Activated naive CD4-positive, alpha-beta T cell treated with anti-CD3 and anti-CD28 coated beads, Interleukin-2, amount 50 U/mL, for 24 hours (primary cell): ENCODE results near the gene TMED7.

ENCODE experiments used
- H3K27ac Mint-ChIP-seq: one replicate; pipeline ENCODE4 v1.8.0; 2021; ENCODE audit warnings: mild to moderate bottlenecking, mixed read lengths
- H3K27me3 Mint-ChIP-seq: one replicate; pipeline ENCODE4 v1.8.0; 2021; ENCODE audit warnings: mixed read lengths
- H3K36me3 Mint-ChIP-seq: one replicate; pipeline ENCODE4 v1.8.0; 2021; ENCODE audit warnings: mixed read lengths
- H3K4me1 Mint-ChIP-seq: one replicate; pipeline ENCODE4 v1.8.0; 2021; ENCODE audit warnings: mixed read lengths
- H3K4me3 Mint-ChIP-seq: one replicate; pipeline ENCODE4 v1.8.0; 2021; ENCODE audit warnings: mild to moderate bottlenecking, mixed read lengths
- H3K9me3 Mint-ChIP-seq: one replicate; pipeline ENCODE4 v1.8.0; 2021; ENCODE audit warnings: mixed read lengths

The TMED7 gene

GRCh38 chr5:115578657-115579056 is 47.2 kb downstream of the TMED7 start:
- Mint-ChIP-seq H3K9me3 (no peaks in the 10 kb centered on the region), H3K36me3 (peaks cover 4% of the 10 kb centered on the region), H3K27ac (no peak overlapping the region), H3K27me3 (peaks cover 2% of the 10 kb centered on the region), H3K4me1 (peaks cover 4% of the 10 kb centered on the region), H3K4me3 (no peak overlapping the region)

DNA sequence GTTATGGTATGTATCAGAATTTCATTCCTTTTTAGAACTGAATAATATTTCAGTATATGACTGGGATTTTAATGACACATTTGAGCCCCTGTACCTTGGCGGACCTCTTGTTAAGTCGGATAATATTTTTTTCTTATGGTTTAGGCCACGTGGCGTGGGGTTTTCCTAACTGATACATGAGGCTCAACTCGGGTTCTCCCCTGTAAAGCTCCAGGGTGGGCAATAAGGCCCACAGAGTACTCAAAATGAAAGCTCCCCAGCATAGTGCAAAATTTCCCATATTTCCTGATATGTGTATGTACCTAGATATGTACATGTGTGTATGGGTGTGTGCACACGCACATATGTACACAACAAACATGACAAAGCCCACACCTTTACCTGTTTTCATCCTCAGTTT is 48.1 kb downstream of the TMED7 start:
- Mint-ChIP-seq H3K9me3 (no peaks in the 10 kb centered on the region), H3K4me3 (no peak overlapping the region), H3K4me1 (peaks cover 4% of the 10 kb centered on the region), H3K27me3 (peaks cover 3% of the 10 kb centered on the region), H3K36me3 (peaks cover 4% of the 10 kb centered on the region), H3K27ac (no peak overlapping the region)

DNA sequence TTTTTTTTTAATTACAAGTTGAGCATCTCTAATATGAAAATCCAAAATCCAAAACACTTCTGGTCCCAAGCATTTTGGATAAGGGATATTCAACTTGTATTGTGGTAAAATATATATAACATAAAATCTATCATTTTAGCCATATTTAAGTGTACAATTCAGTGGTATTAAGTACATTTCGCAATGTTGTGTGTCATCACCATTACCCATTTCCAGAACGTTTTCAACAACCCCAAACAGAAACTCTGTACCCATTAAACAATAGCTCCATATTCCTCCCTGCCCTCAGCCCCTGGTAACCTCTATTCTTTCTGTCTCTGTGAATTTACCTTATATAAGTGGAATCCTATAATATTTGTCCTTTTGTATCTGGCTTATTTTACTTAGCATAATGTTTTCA is 48.5 kb downstream of the TMED7 start:
- H3K4me1 Mint-ChIP-seq = peaks cover 4% of the 10 kb centered on the region
- H3K27ac Mint-ChIP-seq = no peak overlapping the region
- no peak overlapping the region for H3K4me3 Mint-ChIP-seq
- peaks cover 4% of the 10 kb centered on the region for H3K36me3 Mint-ChIP-seq
- no peaks in the 10 kb centered on the region for H3K9me3 Mint-ChIP-seq
- H3K27me3 Mint-ChIP-seq = peaks cover 3% of the 10 kb centered on the region

DNA sequence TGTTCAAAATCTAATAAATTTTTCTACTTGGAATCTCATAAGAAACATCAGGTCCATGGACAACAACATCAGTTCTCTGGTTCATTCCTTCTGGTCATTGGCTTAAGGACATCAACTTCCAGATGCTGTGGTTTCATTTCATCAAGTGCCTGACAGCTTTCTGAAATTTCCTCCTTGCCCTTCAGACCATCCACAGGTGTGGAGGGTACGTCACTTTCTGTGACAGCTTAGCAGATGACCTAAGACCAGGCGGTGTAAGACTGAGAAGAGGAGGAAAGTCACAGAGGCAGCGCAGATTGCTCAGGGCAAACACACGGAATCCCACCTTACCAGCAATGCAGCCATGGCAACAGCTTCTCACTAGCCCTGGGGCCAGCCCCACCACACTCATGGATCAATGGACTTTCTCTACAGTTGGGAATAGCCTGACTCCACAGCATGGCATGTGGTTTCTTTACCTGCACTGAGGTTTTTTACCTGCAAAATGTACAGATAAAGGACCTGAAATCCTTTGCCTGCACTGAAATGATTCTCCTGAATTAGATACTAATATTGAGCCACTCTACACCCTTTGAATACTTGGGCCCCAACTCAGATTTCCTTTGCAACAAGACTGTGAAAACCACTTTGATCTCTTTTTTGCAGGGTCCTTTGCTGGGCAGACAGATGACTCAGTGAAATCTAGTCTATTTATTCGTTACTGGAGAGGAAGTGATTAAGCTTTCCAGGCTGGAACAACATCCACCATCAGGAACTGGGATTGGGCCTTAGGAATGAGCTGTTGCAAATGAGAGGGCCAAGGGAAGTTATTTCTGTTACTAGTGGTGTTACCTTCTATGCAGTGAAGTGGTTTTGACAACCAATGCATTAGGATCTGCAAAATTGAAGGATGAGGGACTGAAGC is 50.4 kb downstream of the TMED7 start:
- Mint-ChIP-seq H3K36me3 (peaks cover 2% of the 10 kb centered on the region), H3K27ac (no peak overlapping the region), H3K27me3 (peaks cover 3% of the 10 kb centered on the region), H3K4me3 (no peak overlapping the region), H3K4me1 (peaks cover 4% of the 10 kb centered on the region), H3K9me3 (no peaks in the 10 kb centered on the region)

DNA sequence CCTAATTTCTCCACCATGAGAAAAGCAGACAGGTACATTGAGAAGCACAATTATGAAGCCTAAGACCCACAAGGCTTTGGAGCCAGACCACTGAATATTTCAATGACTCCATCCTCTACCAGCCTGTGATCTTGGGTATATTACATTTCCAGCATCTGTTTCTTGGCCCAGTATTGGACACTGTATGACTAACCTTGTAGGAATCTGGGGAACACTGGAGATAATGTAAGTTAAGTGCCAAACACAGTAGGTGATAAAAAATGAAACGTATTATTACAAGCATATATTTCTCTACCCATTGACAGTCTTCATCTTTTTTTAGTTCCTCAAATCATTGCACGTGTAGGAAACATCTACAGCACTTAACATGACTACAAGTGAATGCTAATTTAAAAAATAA is 52.7 kb downstream of the TMED7 start:
- H3K36me3 Mint-ChIP-seq = no peaks in the 10 kb centered on the region
- no peak overlapping the region for H3K27ac Mint-ChIP-seq
- peaks cover 3% of the 10 kb centered on the region for H3K27me3 Mint-ChIP-seq
- H3K4me1 Mint-ChIP-seq = peaks cover 4% of the 10 kb centered on the region
- H3K9me3 Mint-ChIP-seq = no peaks in the 10 kb centered on the region
- H3K4me3 Mint-ChIP-seq = no peak overlapping the region

- H3K36me3 Mint-ChIP-seq = no peaks in the 10 kb centered on the region
- H3K9me3 Mint-ChIP-seq = no peaks in the 10 kb centered on the region
- H3K4me1 Mint-ChIP-seq = peaks cover 4% of the 10 kb centered on the region
- no peak overlapping the region for H3K27ac Mint-ChIP-seq
- no peak overlapping the region for H3K4me3 Mint-ChIP-seq
- H3K27me3 Mint-ChIP-seq = peaks cover 5% of the 10 kb centered on the region
Observed at GRCh38 chr5:115571441-115571878, 54.4 kb downstream of the TMED7 start.

DNA sequence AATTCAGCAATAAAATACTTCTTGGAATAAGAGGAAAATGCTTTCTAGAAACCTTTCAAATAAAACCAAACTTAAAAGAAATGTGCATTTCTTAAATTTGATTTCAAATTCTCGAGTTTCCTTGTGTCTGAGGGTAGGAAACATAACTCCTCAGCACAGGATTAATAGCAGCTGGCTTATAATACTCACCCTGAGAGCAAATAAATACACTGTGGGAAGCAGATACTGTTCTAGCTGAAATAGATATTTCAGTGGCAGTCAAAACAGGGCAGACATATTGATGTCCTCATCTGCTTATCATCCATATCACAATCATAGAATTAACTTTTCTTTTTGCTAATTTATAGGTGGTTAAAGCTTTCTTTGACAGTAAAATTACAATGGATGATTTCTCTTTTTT is 57.2 kb downstream of the TMED7 start:
- Mint-ChIP-seq H3K9me3 (no peaks in the 10 kb centered on the region), H3K27me3 (peaks cover 4% of the 10 kb centered on the region), H3K4me1 (no peaks in the 10 kb centered on the region), H3K36me3 (no peaks in the 10 kb centered on the region), H3K27ac (no peak overlapping the region), H3K4me3 (no peak overlapping the region)

- no peaks in the 10 kb centered on the region for H3K4me1 Mint-ChIP-seq
- H3K9me3 Mint-ChIP-seq = no peaks in the 10 kb centered on the region
Observed at GRCh38 chr5:115565233-115565632, 60.6 kb downstream of the TMED7 start.

More at GRCh38 chr5:115565233-115565632, 60.6 kb downstream of the TMED7 start:
- Mint-ChIP-seq H3K27ac (no peak overlapping the region), H3K36me3 (no peaks in the 10 kb centered on the region), H3K27me3 (peaks cover 6% of the 10 kb centered on the region), H3K4me3 (no peak overlapping the region)
